ENCODE measurements around the gene PPP4R2. TPM values are rescaled to one million over a fixed set of nuclear protein-coding genes. Genes with fewer than 3 reads are reported as not detected.

Gene PPP4R2
- total RNA-seq, 4 donors from 2014 or later: 21.3 to 136 (median 62.3) TPM

DNA sequence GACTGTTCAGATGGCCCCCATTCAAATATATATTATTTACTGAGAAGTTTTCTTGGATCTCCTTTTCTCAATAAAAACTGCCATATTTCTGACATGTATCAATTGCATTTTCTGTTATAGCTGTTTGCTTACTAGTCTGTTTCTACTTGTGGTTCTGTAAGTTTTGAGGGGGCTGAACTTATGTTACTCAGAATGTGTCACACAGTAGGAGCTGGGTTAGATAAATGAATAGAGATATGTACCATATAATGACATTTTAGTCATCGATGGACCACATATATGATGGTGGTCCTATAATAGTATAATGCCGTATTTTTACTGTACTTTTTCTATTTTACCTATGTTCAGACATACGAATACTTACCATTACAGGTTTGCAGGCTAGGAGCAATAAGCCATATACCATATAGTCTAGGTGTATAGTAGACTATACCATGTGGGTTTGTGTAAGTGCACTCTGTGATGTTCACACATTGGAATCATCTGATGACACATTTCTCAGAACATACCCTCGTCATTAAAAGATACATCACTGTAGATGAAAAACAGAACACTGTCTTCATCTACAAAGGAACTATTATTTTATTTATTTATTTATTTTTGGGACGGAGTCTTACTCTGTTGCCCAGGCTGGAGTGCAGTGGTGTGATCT, 22.3 kb downstream of the PPP4R2 start:
- H3K4me1 ChIP-seq: no peaks in the 10 kb centered on the region
- no peak overlapping the region for H3K27ac ChIP-seq

DNA sequence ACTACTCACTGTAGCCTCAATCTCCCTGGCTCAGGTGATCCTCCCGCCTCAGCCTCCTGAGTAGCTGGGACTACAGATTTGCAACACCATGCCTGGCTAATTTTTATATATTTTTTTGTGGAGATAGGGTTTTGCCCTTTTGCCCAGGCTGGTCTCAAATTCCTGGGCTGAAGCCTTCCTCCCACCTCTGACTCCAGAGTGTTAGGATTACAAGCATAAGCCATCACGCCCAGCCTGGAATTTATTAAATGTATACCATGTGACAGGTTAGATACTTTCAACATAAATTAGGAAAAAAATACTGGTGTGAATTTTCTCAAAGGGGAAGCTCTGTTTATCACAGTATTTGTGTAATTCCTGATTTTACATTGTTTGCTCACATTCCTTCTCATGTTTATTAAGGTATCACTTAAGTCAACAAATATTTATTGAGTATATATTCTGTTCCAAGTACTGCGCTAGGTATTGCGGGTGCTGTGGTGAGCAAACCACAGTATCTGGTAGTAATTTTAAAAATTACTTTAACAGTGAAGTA, 24.8 kb downstream of the PPP4R2 start:
- intact Hi-C loops (cut with DNase I; ENCODE audit: low total_unique reads): no loop called here
- no peaks in the 10 kb centered on the region for H3K36me3 ChIP-seq
- TF ChIP-seq POLR2A (IDR thresholded peaks at IDR 0.05) (no peak), CTCF (IDR thresholded peaks at IDR 0.05) (no peak)
- H3K4me1 ChIP-seq: peaks cover 0 to 5% of the 10 kb centered on the region in 2 donors
- H3K4me3 ChIP-seq: no peak overlapping the region
- no peaks in the 10 kb centered on the region for H3K9me3 ChIP-seq
- no peak overlapping the region for H3K27ac ChIP-seq
- no peaks in the 10 kb centered on the region for H3K27me3 ChIP-seq
- DNase-seq: no peak

More for the DNA sequence above, 22.3 kb downstream of the PPP4R2 start:
- no peak for DNase-seq
- Histone ChIP-seq H3K9me3 (no peaks in the 10 kb centered on the region), H3K36me3 (no peaks in the 10 kb centered on the region), H3K4me3 (no peak overlapping the region), H3K27me3 (no peaks in the 10 kb centered on the region)
- intact Hi-C loops (cut with DNase I; ENCODE audit: low total_unique reads): no loop called here
- TF ChIP-seq POLR2A (IDR thresholded peaks at IDR 0.05) (no peak), CTCF (IDR thresholded peaks at IDR 0.05) (no peak)

- Histone ChIP-seq H3K4me3 (no peak overlapping the region), H3K4me1 (peaks cover 0 to 14% of the 10 kb centered on the region in 2 donors), H3K36me3 (no peaks in the 10 kb centered on the region), H3K27me3 (no peaks in the 10 kb centered on the region), H3K9me3 (no peaks in the 10 kb centered on the region), H3K27ac (no peak overlapping the region)
- intact Hi-C loops (cut with DNase I; ENCODE audit: low total_unique reads): no loop called here
- DNase-seq: no peak
- TF ChIP-seq CTCF (IDR thresholded peaks at IDR 0.05) (no peak), POLR2A (IDR thresholded peaks at IDR 0.05) (no peak)
Measured at GRCh38 chr3:73024836-73025235, 28.2 kb downstream of the PPP4R2 start.

DNA sequence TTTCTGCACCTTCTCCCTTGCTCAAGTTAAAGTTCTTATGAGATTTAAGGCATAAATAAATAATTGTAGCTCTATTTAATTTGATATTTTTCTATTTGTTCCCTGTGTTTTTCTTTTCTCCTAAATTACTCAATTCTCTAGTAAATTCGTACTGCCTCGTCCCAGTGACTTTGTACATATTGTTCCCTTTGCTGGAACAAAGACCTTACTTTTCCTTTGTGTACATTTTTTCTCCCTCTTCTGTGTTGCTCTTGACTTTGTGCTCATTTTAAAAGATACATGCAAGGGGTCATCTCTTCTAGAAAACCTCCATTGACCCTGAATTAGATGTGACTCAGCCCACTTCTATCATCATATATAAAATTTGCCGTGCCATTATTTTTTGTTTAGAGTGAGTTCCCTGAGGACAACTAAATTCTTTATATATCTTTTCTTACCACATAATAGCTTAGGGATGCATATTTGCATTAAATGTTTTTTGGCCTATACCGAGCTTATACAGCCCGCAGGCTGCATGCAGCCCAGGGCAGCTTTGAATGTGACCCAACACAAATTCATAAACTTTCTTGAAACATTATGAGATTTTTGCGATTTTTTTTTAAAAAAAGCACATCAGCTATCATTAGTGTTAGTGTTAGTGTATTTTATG, 29.6 kb downstream of the PPP4R2 start:
- Histone ChIP-seq H3K4me1 (peaks cover 0 to 16% of the 10 kb centered on the region in 2 donors), H3K4me3 (no peak overlapping the region), H3K36me3 (no peaks in the 10 kb centered on the region), H3K27ac (no peak overlapping the region), H3K9me3 (no peaks in the 10 kb centered on the region), H3K27me3 (no peaks in the 10 kb centered on the region)
- DNase-seq: no peak
- no peak for TF ChIP-seq POLR2A (IDR thresholded peaks at IDR 0.05)
- TF ChIP-seq CTCF (IDR thresholded peaks at IDR 0.05): no peak
- intact Hi-C loops (cut with DNase I; ENCODE audit: low total_unique reads): no loop called here

DNA sequence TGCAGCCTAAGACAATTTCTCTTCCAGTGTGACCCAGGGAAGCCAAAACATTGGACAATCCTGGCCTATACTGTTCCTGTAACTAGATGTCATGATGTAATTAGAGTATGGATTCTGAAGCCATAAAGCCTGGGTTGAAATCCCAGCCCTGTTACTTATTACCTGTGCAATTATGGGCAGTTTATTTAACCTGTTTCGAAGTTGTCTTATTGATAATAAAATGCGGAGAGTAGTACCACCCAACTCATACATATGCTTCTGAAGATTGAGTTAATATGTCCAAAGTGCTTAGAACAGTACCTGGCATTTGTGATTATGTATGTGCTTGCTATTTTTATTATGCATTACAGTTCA, 30.1 kb downstream of the PPP4R2 start:
- Histone ChIP-seq H3K4me3 (no peak overlapping the region), H3K36me3 (no peaks in the 10 kb centered on the region), H3K27ac (no peak overlapping the region), H3K4me1 (peaks cover 0 to 16% of the 10 kb centered on the region in 2 donors), H3K27me3 (no peaks in the 10 kb centered on the region), H3K9me3 (no peaks in the 10 kb centered on the region)
- intact Hi-C loops (cut with DNase I; ENCODE audit: low total_unique reads): no loop called here
- TF ChIP-seq POLR2A (IDR thresholded peaks at IDR 0.05): no peak
- TF ChIP-seq CTCF (IDR thresholded peaks at IDR 0.05): no peak
- DNase-seq: no peak
